GM12865 (cell line): ENCODE measurements around the gene ATP10B.

Experiments
- DNase-seq: peaks from one replicate; pipeline ENCODE4 v3.0.0; 2010; ENCODE audit warnings: low read depth
- H3K4me3 ChIP-seq: 2 replicates; pipeline ENCODE4 v1.5.1; 2011; ENCODE audit warnings: mild to moderate bottlenecking, low read depth, low read length, control low read depth
- TF ChIP-seq, protein P1 (sequence below): IDR thresholded peaks from 2 replicates; pipeline ENCODE4 v1.5.1; 2011; ENCODE audit warnings: low read length, control low read depth, low read depth, inconsistent platforms; ENCODE audit not compliant: insufficient read depth; ENCODE audit errors: missing control alignments

The ATP10B gene

DNA sequence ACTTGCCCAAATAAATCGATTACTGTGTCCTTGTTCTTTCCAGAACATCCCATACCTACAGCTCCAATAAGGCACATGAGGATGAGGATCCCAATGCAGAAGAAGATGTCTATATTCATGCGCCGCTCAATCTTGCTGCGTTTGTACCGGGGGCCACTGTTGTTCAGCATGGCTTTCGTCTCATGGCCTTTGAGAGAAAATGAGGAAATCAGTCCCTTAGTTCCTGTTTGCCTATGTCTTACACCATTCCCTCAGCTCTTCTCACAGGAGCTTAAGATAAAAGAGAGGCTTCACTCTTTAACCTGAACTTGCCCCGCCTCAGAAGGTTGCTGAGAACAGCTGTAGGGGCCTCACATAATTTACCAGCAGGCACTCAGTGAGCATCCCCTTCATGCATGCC, 211.6 kb downstream of the ATP10B start:
- TF ChIP-seq, protein P1, sequence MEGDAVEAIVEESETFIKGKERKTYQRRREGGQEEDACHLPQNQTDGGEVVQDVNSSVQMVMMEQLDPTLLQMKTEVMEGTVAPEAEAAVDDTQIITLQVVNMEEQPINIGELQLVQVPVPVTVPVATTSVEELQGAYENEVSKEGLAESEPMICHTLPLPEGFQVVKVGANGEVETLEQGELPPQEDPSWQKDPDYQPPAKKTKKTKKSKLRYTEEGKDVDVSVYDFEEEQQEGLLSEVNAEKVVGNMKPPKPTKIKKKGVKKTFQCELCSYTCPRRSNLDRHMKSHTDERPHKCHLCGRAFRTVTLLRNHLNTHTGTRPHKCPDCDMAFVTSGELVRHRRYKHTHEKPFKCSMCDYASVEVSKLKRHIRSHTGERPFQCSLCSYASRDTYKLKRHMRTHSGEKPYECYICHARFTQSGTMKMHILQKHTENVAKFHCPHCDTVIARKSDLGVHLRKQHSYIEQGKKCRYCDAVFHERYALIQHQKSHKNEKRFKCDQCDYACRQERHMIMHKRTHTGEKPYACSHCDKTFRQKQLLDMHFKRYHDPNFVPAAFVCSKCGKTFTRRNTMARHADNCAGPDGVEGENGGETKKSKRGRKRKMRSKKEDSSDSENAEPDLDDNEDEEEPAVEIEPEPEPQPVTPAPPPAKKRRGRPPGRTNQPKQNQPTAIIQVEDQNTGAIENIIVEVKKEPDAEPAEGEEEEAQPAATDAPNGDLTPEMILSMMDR: no peak

DNA sequence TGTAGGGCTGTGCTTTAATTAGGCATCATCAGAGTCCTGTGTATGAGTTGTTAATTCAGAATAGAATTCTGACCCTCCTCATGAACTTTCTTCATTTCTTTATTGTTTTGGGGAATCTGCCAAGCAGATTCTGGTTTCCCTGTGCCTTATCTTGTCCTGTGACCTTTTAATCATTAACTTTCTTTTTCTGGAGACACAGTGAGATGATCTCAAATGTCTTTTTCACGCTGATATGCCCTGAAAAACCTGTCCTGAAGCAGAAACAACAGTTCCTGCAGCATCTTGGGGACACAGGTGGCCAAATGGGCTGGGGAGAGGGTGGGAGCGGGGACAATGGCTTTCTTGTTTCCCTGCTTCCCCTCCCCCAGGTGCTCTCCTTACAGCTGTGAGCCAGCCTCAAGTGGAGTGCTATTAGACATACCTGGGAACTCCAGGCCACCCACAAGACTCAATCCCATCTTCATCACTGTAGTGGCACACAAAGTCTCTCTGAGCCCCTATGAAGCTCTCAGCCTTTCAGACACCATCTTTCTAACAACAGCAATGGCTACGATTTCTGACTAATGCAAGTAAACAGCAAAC, 213.8 kb downstream of the ATP10B start:
- TF ChIP-seq, protein P1: no peak
- no peak for DNase-seq
- no peak overlapping the region for H3K4me3 ChIP-seq

More for the DNA sequence above, 211.6 kb downstream of the ATP10B start:
- no peak overlapping the region for H3K4me3 ChIP-seq
- no peak for DNase-seq

DNA sequence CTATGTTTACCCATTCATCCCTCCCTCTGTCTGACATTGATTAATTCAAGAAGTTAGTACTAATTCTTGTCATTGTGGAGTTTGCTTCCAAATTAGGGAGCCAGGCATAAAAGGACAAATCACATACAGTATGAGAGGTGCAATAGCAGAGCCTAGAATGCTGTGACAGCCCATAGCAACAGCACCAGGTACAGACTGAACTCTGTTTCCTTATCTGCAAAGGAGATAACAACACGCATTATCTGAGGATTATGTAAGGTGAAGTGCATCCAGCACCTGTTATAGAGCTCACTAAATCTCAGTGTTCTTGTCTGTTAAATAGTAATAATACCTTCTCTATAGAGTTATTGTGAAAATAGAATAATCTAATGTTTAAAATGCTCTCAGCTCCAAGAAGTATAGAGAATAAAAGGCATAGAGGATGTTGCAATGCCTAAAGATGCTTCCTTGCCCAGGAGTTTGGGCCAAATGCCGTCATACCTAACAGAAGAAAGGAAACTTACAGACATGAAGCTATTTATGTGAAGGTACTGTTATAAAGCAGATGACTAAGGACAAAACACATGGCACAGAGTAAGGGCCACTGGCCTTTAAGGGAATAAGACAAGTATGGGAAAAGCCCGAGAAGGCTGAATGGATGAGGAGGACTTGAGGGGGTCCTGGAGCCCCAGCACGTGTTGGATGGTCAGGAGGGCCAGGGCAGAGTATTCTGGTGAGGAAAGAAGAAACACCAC, 214.5 kb downstream of the ATP10B start:
- DNase-seq: no peak
- TF ChIP-seq, protein P1: no peak
- H3K4me3 ChIP-seq: no peak overlapping the region

DNA sequence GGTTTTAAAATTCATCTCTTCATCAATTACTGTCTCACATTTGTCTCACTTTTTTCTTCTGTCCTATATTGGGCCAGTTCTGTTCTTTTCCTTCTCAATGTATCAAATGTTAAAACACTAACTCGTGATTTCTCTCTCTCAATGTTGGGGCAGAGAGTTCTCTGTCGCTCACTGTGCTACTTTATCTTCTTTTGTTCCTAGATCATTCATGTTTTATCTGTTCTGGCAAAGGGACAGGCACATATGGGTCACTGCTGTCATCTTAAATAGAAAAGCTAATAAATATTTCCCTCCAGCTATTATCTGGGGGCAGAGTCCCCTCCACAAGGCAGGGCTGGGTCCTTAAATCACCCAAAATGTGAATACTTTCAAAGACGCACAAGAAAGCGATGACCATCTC, 216.3 kb downstream of the ATP10B start:
- H3K4me3 ChIP-seq: no peak overlapping the region
- no peak for DNase-seq

DNA sequence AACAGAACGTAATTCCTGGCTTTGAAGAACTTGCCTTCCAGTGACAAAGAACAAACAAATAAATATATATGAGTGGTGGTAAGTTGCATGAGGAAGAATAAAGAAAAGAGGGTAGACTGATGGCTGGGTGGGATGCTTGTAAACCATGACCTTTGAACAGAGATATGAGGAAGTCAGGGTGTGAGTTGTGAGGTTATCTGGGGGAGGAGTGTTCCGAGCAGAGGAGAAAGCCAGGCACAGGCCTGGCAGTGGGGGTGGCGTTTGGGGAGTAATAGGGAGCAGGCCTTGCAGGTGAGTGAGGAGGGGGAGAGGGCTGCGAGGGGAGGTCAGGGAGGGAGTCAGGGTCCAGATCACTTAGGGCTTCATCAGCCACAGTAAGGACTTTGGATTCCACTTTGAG, 217.0 kb downstream of the ATP10B start:
- TF ChIP-seq, protein P1: no peak
- no peak overlapping the region for H3K4me3 ChIP-seq
- DNase-seq: no peak

More for the DNA sequence above, 216.3 kb downstream of the ATP10B start:
- TF ChIP-seq, protein P1: no peak

DNA sequence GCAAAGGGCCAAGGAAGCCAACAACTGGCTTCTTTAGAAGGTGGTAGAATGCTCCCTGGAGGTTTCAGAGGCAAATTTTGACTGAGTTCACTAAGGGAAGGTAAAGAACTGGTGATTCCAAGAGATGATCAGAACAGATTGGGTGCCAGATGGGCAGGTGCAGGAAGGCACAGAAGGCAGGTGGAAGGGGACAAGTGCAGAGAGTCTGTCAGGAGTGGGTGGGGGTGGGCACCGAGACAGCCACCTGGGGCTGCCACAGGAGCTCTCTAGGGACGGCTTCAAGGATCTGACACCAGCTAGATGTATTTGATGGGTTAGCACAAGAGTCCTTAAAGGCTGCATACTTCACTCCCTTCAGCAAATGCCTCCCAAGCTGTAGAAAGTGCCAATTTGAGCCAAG, 223.0 kb downstream of the ATP10B start:
- H3K4me3 ChIP-seq: no peak overlapping the region
- no peak for DNase-seq
- TF ChIP-seq, protein P1: no peak
